DMS153 treated with DMSO at 0.1 percent for 48 hours (cell line): ENCODE measurements around the gene HS6ST2.

ENCODE experiments used
- DNase-seq: peaks from one replicate; lab custom pipeline; 2025; ENCODE audit not compliant: unreplicated experiment; lab: John Stamatoyannopoulos, UW

The HS6ST2 gene

GRCh38 chrX:132689612-132690563, 268.5 kb downstream of the HS6ST2 start:
- no peak for DNase-seq

- no peak for DNase-seq
Measured at GRCh38 chrX:132685276-132685675, 273.2 kb downstream of the HS6ST2 start.

GRCh38 chrX:132677233-132677716, 281.2 kb downstream of the HS6ST2 start:
- no peak for DNase-seq

GRCh38 chrX:132676561-132677186, 281.8 kb downstream of the HS6ST2 start:
- no peak for DNase-seq

GRCh38 chrX:132676102-132676501, 282.3 kb downstream of the HS6ST2 start:
- no peak for DNase-seq

- DNase-seq: no peak
Measured at GRCh38 chrX:132673331-132673730, 285.1 kb downstream of the HS6ST2 start.

GRCh38 chrX:132671229-132671641, 287.2 kb downstream of the HS6ST2 start:
- no peak for DNase-seq

- DNase-seq: no peak
Measured at GRCh38 chrX:132669142-132669541, 289.3 kb downstream of the HS6ST2 start.

- DNase-seq: no peak
Measured at GRCh38 chrX:132668178-132668577, 290.3 kb downstream of the HS6ST2 start.

GRCh38 chrX:132665676-132666075, 292.8 kb downstream of the HS6ST2 start:
- DNase-seq: no peak

- DNase-seq: no peak
Measured at GRCh38 chrX:132664273-132664672, 294.2 kb downstream of the HS6ST2 start.

GRCh38 chrX:132662844-132663243, 295.6 kb downstream of the HS6ST2 start:
- DNase-seq: no peak

GRCh38 chrX:132657876-132658275, 300.6 kb downstream of the HS6ST2 start:
- no peak for DNase-seq

GRCh38 chrX:132652871-132653270, 305.6 kb downstream of the HS6ST2 start:
- DNase-seq: no peak

GRCh38 chrX:132651421-132652086, 306.9 kb downstream of the HS6ST2 start:
- no peak for DNase-seq

GRCh38 chrX:132648895-132649294, 309.5 kb downstream of the HS6ST2 start:
- DNase-seq: no peak

GRCh38 chrX:132639446-132639845, 319.0 kb downstream of the HS6ST2 start:
- DNase-seq: no peak

GRCh38 chrX:132638313-132638712, 320.1 kb downstream of the HS6ST2 start:
- no peak for DNase-seq

GRCh38 chrX:132636080-132636479, 322.3 kb downstream of the HS6ST2 start:
- peak; percentile 12 for DNase-seq

GRCh38 chrX:132634521-132634920, 323.9 kb downstream of the HS6ST2 start:
- DNase-seq: no peak

GRCh38 chrX:132631579-132632232, 326.7 kb downstream of the HS6ST2 start:
- DNase-seq: peak; percentile 46
